ENCODE data around the gene FOXG1.

Gene FOXG1

DNA sequence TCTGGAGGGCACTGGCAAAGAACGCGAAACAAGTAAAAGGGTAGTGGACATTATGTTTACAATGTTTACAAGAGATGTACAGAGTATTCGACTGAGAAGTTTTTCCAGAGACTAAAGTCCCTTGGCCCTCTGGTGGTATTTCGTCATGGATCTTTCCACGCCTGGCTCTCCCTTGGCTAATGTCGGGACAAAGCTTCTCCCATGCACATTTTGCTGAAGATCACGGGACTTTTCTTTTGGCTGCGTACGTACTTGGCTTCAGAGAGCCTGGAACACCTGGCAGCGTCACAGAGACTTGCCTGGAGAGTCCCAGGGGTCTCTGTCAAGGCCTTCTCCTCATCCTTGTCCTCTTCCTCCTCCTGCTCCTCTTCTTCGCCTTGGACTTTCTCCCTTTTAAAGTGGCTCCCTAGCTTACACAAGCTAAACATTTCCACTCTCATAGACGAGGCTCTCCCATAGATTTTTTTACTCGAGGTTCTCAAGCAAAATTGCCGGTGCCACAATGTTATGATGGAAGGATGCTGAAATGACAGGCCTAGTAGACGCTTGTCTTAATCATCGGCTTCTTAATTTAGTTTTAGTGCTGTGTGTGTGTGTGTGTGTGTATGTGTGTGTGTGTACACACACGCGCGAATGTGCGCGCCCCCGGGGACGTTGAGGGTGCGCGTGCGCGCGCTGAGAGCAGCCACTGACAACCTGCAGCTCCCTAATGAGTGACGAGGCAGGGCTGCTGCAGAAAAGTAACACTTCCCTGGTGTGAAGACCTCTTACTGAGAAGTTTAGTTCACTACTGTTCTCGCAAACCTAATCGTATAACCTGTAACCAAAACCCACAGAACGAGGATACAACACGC is 4.9 kb upstream of the FOXG1 start:
- DNase-seq (ENCODE audit: low read depth): no peak

DNA sequence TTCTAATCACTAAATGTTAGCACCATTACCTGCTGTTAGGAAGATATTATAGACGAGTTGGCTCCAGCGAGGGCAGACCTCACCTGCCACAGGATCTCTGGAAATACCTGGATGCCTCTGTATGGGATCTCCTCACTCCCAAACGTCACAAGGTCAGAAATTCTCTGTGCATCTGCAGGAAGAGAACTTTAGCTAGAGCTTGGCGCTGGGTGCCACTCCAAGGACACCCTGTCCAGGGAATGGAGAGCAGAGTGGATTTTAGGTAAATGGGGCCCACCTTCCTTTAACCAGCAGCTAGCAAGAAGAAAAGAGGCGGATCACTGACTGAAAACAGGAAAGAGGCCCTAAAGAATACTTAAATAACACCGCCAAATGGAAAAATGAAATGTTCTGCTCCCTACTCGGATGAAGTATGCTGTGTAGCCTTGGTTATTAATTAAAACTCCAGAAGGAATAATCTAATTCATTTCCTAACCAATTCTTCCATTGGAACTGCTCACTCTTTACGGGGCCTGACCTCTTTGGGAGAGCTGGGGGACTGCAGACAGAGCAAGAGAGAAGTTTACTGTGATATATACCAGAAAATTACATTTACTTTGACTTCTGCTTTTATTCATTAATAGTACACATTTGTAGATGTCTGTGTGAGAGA is 4.2 kb upstream of the FOXG1 start:
- DNase-seq (ENCODE audit: low read depth): no peak

DNA sequence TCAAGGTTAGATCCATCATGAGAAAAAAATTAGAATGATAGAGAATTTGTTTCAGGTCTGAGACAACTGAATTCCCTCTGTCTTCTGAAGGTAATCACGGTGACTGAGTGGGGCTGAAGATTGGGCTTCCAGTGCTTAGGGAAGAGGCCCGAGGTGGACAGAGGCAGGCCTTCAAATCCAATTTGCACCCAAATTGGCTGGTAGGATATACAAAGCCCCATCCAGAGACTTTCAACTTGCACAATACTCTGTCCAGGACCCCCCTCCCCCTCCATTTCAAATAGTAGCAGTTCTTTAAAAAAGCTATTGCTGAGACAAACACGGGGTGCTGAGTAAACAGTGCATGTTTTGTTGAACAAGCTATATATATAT is 3.6 kb upstream of the FOXG1 start:
- no peak for DNase-seq (ENCODE audit: low read depth)

DNA sequence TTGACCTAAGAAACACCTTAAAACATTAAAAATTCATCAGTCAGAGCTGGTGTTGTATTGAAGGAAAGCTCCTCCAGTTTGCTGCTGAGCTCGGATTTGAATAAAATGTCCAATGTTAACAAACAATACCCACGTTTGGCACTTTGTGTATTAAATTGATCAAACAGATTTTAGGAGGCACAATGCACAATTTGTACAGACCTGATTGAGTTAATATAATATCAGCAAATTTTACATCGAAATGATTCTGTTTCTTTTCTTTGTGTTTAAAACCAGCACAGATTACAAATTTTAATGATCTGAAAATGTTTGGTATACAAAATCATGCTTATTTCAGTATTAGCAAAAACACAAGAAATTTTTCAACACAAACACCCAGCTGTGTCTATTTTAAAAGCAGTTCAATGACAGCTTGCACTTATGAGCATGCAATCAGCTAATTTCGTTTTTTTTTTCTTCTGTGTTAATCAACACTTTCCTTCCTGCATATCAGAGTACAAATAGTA is 2.8 kb upstream of the FOXG1 start:
- no peak for DNase-seq (ENCODE audit: low read depth)

DNA sequence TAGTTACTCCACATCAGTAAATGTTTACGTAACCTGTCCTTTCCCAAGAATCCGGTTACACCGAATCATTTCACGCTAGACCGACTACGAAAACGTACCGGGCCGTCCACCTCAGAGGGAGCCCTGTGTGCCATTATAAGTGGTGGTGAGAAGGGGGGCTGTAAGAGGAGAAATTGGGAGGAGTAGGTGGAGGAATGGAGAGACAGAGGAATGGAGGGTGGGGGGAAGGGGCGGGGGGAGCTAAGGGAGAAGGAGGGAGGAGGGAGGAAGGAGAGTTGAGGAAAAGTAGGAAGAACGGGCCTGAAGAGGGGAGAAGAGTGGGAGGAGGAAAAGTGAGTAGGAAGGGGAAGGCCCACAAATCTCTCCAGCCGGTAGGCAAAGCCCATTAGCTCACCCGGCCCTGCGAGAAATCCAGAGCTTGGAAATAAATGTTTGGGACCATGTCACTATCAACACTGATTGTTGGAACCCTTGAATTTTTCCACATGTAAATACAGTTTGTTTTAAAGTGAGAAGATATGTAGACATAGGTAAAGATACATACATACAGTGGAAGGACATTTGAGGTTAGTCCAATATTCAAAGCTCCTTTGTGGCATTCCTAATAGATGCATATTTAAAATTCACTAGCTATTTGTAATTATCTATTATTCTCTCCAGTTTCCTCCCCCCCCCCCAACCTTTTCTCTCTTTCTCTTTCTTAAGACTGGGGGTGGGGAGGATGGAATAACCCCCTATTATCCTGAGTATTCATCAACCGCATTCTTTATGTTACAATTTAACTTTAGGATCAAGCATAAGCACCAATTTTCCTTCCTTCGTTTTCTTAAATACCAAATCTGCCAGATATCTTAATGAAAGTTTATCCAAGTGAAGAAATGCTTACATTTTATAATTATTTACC is 2.1 kb upstream of the FOXG1 start:
- no peak for DNase-seq (ENCODE audit: low read depth)

DNA sequence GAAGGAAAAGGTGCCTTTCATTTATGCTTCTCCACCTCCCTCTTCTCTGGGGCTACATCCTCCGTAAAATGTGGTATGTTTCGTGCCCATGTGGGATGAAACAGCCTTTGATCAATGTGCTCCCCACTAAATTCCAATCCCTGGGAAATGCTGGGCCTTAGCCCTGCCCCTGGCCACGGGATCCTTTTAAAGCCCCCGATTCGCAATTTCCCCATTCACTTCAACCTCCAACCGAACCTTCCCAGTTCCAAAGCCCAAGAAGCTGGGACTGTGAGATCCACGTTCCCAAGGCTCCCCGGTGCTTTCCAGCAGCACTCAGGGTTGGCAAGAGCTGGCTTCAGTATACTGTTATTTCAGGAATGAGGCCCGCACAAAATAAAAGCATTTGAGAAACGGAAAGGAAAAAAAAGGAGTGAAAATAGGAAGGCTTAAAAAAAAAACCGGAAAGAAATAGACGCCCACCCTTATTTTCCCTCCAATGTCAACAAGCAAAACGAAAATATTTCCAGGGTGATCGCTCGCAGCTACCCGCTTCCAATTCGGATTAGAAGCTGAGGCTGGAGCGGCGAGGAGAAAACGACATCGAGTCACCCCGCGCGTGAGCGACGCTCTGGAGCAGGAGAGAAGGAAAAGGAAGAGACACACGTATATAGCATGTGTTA is 1.3 kb upstream of the FOXG1 start:
- DNase-seq (ENCODE audit: low read depth): no peak

DNA sequence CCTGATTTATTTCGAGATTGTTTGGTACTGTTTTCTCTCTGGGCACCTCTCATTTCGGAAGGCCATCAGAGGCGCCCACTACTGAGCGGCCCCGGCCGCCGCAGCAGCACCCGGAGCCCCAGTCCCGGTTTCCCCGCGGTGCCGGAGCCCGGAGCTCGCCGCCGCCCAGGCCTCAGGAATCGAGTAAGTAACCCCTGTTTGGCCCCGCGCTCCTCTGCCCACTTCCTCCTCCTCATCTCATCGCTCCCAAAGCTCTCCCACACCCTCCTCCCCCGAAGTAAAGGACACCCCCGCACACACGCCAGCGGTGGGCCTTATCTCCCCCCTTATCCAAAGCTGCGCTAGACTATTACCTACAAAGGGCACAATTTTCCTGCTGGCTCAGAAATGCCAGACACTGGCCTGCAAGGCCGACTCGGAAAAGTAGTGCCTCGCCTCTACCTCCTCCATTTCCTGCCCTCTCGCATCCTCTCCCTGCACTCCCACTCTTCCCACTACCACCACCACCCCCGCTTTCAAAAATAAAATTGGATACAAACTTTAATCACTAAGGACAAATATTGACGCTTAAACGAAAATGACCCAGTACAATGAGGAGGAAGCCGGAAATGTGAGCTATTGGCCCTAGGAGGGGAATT is 637 bp upstream of the FOXG1 start:
- DNase-seq (ENCODE audit: low read depth): no peak

DNA sequence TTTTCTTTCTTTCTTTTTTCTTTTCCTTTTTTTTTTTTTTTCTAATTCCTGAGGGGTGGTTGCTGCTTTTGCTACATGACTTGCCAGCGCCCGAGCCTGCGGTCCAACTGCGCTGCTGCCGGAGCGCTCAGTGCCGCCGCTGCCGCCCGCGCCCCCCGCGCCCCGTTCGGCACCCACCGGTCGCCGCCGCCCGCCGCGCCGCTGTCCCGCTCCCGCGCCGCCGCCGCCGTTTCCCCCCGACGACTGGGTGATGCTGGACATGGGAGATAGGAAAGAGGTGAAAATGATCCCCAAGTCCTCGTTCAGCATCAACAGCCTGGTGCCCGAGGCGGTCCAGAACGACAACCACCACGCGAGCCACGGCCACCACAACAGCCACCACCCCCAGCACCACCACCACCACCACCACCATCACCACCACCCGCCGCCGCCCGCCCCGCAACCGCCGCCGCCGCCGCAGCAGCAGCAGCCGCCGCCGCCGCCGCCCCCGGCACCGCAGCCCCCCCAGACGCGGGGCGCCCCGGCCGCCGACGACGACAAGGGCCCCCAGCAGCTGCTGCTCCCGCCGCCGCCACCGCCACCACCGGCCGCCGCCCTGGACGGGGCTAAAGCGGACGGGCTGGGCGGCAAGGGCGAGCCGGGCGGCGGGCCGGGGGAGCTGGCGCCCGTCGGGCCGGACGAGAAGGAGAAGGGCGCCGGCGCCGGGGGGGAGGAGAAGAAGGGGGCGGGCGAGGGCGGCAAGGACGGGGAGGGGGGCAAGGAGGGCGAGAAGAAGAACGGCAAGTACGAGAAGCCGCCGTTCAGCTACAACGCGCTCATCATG is 654 bp downstream of the FOXG1 start:
- no peak for DNase-seq (ENCODE audit: low read depth)

DNA sequence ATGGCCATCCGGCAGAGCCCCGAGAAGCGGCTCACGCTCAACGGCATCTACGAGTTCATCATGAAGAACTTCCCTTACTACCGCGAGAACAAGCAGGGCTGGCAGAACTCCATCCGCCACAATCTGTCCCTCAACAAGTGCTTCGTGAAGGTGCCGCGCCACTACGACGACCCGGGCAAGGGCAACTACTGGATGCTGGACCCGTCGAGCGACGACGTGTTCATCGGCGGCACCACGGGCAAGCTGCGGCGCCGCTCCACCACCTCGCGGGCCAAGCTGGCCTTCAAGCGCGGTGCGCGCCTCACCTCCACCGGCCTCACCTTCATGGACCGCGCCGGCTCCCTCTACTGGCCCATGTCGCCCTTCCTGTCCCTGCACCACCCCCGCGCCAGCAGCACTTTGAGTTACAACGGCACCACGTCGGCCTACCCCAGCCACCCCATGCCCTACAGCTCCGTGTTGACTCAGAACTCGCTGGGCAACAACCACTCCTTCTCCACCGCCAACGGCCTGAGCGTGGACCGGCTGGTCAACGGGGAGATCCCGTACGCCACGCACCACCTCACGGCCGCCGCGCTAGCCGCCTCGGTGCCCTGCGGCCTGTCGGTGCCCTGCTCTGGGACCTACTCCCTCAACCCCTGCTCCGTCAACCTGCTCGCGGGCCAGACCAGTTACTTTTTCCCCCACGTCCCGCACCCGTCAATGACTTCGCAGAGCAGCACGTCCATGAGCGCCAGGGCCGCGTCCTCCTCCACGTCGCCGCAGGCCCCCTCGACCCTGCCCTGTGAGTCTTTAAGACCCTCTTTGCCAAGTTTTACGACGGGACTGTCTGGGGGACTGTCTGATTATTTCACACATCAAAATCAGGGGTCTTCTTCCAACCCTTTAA is 1.5 kb downstream of the FOXG1 start:
- no peak for DNase-seq (ENCODE audit: low read depth)

DNA sequence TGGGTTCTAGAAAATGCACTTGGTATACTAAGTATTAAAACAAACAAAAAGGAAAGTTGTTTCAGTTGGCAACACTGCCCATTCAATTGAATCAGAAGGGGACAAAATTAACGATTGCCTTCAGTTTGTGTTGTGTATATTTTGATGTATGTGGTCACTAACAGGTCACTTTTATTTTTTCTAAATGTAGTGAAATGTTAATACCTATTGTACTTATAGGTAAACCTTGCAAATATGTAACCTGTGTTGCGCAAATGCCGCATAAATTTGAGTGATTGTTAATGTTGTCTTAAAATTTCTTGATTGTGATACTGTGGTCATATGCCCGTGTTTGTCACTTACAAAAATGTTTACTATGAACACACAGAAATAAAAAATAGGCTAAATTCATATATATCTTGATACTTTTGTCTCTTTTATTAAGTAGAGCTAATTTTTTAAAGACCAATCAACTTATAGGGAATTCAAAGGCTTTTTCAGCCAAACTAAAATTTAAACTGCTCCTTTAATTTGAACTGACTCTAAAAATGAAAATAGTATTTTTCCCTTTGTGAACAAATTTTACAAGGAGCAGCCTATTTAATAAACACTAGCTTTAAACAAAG is 2.8 kb downstream of the FOXG1 start:
- DNase-seq (ENCODE audit: low read depth): no peak

DNA sequence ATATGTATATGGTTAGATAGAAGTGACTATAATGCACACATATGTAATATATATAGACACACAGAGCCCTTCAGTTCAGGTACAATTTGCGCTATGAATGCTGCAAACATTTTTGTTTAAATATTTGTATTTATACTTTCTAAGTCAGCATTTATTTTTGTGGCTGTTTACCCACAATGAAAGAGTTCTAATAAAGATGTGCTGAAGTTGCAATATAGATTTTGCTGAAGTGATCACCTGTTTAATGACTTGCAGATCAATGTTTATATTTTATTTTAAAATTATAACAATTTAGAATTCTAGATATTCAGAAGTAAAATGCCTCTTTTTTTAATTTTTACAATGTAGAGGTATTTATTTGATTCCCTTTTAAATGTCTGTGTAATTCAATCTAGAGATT is 3.5 kb downstream of the FOXG1 start:
- no peak for DNase-seq (ENCODE audit: low read depth)

DNA sequence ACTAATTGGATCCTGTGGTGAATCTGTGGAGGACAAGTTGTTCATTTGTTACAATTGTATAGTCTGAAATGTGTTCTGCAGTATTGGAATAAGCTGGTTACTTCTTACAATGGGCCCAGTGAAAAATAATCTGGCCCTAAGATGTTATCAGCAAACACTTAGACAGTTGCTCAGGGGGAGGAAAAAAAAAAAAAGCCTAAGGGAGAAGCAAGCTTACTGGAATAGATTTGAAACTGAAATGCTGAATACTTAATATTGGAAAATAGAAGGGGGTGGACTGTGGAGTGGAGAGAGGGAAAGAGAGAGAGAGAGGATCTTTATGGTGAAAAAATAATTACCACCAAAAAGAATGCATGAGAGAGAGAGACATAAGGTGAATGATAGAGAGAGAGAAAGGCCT is 4.0 kb downstream of the FOXG1 start:
- no peak for DNase-seq (ENCODE audit: low read depth)

DNA sequence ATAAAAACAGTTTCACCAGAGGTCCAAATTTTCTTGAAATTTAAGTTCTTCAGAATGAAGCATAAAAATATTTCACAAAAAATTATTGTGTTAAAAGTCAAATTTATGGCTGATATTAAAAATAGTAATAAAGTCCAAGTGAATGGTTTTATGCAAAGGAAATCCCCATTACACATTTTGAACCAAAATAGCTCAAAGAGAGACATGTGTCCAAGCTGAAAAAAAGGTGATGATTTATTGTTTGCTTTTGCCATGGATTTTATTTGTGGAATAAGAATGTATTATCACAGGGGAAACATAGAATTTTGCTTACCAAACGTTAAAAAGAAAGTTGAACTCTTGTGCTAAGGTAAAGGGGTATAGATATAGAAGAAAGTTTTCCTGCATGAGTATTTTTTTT is 4.6 kb downstream of the FOXG1 start:
- DNase-seq (ENCODE audit: low read depth): no peak

DNA sequence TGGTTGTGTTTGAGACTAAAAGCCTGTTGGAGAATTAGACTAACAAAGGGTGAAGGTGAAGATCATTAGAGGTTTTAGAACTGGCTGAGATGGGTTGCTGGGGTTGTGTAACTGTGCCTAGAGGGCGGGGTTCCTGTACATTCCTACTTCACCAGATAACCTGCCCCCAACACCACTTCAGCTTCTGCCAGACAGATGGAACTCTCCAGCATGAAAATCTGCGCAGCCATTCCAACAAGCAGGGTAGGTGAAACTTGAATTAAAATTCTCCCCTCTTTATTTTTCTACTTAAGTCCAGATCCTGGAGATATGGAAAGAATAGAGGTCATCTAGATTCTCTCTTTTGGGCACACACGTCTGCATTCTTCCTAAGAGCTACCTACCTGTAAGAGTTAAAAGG is 6.0 kb downstream of the FOXG1 start:
- no peak for DNase-seq (ENCODE audit: low read depth)

DNA sequence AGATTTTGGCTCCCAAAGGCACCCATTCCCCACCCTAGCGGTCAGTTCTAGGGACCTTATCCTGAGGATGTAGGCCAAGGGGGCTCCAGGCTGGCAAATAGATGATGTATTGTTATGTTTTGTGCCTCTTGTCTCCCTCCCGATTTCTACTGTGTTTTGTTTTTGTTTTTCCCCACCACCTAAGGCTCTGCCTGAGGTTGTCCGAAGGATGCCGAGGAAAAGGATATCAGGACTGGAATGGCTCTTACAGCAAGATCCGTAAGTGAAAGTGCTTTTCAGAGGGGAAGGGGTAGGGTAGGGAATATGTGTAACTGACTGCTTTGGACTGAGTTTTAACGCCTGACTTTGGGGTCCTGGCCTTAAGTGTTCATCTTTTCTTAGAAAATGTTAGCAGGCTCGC is 6.6 kb downstream of the FOXG1 start:
- no peak for DNase-seq (ENCODE audit: low read depth)

DNA sequence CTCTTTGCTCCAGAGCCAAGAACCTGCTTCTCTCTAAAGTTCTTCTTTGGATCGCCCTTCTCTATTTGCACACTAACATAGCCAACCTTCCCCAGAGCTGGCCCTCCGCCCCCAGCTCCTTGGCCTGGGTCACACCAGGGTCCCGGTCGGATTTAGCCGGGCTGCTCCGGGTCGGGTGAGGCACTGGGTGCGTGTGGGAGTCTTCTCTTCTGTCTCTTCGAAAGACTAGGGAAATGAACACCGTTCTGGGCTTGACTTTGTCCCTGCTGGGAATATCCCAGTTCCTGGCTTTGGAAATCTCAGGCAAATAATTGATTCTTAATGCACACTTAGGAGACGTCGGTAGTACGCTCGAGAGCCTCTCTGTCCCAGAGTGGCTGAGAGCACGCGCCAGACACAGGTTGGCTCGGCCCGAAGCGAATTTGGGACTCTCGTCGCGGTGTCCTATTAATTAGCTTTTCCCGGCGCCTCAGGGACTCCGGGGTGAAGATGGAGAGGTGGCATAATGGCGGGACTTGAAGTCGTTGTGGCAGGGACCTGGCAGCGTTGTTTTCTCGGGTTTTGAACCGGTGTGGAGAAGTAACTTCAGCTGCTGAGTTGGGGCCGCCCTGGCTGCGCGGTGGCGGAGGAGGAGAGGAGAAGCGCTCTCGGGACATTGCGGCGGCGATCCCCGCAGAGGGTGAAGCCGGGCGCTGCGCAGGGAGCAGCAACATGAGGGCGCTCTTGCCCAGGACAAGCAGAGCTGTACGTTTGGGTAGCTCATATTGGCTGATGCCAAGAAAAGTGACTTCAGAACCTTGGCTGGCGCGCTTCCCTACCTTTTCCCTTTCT is 7.5 kb downstream of the FOXG1 start:
- no peak for DNase-seq (ENCODE audit: low read depth)

DNA sequence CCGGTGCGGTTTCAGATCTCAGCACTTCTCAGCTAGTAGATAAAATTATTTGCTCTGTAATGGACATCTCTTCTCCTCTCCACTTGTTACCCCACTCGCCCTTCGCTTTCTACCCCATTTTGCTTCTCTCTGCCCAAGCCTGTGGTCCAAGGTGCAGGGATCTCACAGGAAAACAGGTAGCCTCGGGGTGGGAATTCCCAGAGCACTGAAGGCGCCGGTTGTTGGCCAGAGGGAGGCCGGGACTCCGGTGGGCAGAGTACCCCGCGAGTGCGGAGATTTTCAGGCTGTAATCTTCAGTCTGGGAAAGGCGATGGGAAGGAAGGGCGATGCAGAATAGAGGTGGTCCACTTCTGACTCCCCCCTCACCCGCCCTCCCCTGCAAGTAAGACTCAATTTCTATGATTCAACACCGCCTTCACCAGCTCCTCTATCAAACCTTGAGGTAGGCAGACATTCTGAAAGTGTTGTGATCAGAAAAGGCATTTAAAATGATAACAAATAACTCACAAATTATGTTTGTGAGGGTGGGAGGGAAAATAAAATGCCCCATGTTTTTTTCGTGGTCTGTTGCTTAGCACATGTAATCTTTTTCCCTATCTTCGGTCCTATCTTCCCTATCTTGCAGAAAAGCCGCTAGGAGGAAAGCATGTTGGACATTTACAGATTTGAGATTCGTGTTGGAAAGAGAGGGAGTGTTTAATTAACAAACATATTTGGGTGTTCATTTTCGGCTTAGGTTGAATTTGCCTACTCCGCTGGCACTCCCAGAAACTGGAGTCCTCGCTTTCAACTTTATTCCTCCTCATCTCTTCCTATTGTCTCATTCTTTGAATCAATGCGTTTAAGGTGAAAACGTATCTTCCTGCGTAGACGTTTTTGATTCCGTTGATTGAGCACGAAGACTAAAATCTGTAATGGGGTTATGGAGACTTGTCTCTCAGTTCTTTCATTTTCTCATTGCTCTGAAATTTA is 8.5 kb downstream of the FOXG1 start:
- DNase-seq (ENCODE audit: low read depth): no peak
